GM18867 (cell line): ENCODE measurements around the gene TMEM53.
"Not testable (repeated sequence)": the region's sequence is repeated elsewhere in the genome, so short reads cannot be mapped to it uniquely, and the experiment has no call there.

ENCODE experiments used
- ATAC-seq: cut with Tn5 transposase; IDR thresholded peaks from one replicate; pipeline ENCODE4 v1.9.1; 2021; ENCODE audit warnings: mild to moderate bottlenecking, moderate library complexity; ENCODE audit not compliant: unreplicated experiment

Gene TMEM53

DNA sequence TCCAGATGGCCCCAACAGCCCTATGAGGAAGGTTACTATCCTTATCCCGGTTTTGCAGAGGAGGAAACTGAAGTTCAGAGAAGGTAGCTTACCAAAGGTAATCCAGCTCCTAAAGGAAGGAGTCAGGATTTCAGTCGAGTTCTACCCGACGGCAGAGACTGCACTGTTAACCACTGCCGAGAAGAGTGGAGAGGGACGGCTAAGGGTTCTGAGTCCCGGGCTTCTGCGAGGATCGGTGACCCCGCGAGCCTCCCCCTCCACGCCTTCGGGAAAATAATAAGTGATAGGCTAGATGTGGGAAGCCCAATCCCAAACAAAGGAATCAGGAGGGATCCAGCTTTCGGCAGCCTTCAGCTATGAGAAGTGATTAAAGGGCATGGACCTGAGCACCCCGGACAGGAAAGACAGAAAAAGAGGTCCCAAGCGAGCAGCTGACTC is 587 bp downstream of the TMEM53 start:
- peak; percentile 2 for ATAC-seq

DNA sequence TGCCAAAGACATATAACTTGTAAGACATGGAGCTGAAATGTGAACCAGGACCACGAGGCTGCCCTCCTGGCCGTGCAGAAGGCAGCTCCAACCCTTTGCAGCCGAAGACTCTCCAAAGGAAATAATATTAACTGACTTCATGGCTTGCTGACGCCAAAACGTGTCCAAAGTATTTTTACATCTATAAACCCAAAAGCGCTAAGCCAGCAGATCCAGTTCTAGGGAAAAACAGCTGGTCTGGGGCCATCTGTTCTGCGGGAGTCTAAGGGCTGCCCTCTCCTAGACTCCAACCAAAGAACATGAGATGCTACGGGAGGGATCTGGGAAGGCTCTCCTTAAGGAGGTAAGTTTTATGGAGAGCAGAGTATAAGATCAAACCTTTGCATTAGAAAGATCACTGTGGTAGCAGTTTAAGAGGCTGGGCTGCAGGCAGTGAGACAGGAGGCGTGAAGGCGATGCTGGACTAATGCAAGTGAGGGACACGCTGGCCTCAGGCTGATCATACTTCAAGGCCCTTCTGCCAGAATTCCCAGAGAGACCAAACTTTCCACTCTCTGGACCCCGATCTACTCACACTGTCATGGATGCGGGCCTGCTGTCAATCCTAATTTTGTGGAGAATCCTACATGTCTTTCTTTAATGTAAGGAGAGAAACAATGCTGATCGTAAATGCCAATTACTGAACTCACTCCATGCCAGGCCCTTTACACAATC is 1.2 kb downstream of the TMEM53 start:
- no peak for ATAC-seq

DNA sequence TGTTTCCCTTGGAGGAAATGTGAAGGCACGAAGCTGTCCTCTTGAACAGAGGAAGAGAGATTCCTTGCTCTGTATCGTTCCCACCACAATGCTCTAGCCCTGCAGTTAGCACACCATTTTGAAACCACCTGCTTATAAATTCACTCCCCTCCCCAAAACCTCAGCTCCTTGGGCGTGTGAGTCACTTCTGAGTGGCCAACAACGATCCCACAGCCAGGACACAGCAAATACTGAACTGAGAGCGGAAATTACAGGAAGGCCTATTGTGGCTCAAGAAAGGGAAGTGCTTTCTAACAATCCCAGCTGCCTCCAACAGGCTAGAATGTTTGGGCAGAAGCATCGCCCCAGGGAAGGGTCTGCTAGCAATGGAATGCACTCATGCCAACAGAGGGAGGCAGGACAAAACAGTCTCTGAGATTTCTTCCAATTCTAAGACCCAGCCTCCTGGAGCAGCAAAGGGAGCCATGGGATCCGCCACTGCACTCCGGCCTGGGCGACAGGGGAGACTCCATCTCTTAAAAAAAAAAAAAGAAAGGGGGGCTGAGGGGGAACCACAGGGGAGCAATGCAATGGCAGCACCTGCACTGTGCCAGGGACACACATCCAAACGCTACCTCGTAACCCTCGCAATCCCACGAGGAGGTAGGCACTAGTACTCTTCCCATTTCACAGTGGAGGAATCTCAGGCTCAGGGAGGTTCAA is 1.9 kb downstream of the TMEM53 start:
- ATAC-seq = no peak

DNA sequence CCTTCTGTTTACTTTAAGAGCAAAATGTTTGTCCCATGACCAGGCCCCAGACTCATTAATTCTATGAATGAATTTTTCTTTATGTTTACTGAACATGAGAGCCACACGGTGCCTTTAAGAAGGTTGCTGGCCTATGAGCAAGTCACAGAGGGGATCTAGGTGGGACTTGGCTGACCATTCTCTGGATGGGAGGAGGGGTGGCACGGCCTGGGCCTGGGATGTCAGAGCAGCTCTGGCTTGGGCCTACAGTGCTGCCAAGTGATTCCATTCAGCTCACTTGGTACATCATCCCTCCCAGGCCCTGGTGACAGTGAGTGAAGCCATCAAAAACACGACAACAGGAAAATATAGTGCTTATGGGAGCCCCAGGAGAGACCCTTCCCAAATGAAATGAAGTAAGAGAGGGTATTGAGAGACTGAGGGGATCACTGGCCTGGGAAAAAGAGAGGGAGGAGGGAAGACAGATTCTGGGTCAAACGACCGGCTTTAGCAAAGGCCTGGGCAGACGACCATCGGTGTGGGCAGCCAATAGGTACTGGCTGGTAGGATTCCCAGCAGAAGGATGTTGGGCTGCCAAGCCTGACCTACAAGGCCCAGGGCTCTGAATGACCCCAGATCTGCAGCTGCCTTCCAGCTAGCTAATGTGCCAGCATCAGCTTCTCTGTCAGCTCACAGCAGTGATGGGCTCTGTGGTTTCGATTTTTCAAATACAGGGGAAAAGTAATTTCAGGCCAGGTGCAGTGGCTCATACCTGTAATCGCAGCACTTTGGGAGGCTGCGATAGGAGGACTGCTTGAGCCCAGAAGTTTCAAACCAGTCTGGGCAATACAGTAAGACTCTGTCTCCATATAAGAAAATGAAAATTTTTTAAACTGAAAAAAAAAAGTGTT is 3.3 kb downstream of the TMEM53 start:
- ATAC-seq = no peak

DNA sequence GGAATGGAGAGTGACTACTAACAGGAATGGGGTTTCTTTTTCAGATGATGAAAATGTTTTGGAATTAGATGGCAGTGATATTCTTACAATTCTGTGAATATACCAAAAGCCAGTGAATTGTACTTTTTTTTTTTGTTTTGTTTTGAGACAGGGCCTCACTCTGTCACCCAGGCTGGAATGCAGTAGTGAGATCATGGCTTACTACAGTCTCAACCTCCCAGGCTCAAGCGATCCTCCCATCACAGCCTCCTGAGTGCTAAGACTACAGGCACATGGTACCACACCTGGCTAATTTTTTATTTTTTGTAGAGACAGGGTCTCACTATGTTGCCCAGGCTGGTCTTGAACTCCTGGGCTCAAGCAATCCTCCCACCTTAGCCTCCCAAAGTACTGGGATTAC is 7.6 kb downstream of the TMEM53 start:
- ATAC-seq = not testable (repeated sequence)

DNA sequence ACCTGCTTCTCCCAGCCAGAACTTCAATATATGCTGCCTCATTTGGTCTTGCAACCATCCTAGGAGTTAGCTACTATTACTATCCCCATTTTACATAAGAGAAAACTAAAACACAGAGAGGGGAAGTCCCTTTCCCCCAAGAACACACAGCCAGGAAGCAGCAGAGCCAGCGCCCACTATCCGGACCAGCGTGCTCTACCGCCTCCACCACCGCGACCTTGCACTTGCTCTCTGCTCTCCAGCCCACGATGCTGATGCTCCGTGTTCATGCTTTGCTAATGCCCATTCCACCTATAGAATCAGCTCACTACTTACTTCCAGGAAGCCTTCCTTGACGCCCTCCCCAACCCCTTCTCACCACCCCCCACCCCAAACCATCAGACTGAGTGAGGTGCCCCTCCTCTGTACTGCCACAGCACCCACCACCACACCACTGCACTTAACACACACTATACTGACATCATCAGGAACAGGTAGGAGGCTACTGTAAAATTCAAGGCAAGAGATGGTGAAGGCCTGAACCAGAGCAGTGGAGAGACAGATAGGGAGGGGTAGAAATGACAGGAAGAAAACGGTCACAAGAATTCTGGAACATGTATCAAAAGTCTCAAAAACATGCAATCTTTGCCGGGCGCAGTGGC is 9.4 kb downstream of the TMEM53 start:
- ATAC-seq = no peak

DNA sequence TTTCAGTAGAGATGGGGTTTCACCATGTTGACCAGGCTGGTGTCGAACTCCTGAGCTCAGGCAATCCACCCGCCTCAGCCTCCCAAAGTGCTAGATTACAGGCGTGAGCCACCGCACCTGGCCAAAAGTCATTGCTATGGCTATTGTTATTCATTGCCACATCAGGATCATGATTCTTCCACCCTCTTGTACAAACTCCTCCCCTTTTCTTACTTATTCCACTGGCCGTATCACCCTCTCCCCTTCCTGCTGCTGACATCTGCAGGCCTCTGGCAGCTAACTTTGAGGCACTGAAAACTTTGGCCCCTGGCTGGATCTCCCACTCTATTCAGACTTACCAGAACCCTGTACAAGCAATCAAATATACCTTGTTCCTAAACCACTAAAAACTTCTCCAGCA is 10.9 kb downstream of the TMEM53 start:
- no peak for ATAC-seq

DNA sequence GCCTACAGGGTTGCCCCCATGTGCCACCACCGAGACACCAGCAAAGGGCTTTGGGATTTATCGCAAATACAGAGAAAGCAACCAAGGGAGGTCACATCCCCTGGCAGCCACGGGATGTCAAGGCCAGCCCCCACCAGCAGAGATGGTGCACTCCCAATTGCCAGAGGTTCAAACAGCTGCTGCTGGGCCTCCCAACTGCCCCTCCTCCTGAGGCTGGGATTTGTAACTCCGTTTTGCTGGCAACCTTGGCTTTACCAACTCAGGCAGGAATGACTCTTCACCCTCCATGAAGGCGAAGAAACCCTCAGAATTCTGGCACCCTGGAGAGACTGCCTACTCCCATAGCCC is 11.6 kb downstream of the TMEM53 start:
- no peak for ATAC-seq

DNA sequence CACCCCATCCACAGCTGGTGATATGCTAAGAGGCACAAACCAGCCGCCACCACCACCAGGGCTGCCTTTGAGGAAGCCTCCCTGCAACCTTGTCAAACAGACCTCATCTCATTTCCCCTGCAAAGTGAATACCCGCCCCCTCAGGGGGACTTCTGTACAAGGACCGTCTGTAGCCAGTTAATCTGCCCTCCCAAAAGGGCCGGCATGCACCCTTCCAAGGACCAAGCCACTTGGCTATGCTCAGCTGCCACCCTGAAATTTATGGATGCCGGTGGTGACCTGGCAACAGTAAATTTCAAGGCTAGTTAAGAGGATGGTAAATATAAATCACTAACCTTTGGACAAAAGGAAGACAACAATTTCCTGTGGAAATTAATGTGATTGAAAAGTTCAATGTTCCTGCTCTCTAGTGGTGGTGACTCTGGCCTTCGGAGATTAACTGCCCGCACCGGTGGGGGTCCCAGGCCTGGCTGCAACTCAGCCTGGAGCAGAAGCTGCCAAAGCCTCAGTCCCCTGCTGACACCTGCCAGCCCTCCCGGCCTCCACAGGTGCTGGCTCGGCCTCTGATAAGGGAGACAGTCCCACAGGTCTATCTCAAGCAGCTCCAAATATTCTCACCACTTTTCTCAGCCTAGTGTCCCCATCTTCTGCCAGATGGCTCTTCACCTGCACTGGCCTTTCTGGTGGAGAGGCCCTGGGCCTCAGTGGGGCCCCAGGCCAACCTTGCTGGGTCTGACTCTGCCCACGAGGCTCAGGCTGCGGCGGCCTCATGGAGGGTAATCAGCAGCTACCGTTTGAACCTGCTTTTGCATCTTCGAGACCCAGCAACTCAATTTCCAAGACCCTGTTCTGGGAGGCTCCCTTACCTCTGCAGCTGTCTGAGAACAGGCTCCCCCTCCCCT is 12.2 kb downstream of the TMEM53 start:
- no peak for ATAC-seq

DNA sequence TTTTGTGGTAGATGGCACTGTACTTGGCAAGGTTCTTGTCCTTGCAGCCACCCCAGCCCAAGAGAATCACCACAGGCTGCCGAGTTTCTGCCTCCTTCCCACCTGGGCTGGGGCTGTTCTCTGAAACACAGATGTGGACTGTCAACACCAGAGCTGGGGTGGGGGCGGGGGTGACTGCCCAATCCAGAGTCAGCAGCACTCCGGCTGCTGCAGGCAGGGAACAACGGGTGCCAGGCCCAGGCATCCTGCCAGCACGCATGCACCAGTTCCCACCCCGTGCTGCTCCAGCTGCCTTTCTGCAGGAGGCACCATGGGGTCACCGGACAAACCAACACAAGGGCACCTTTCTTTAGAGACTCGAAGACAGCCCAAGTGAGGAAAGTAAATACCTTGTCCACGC is 14.1 kb downstream of the TMEM53 start:
- no peak for ATAC-seq

DNA sequence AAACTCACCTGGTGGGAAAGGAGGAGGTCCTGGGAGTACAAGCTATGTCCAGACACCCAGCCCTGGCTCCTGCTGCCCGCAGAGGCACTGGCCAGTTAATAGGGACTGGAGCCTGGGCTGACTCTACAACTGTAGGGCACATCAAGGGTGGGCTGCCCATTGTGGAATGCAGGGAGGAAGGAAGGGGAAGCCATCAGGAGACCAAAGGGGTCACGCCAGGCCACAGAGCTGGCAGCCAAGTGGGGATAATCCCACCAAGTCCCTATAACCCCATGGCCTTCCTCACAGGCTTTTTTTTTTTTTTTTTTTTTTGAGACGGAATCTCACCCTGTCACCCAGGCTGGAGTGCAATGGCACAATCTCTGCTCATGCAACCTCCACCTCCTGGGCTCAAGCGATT is 14.7 kb downstream of the TMEM53 start:
- ATAC-seq = no peak

DNA sequence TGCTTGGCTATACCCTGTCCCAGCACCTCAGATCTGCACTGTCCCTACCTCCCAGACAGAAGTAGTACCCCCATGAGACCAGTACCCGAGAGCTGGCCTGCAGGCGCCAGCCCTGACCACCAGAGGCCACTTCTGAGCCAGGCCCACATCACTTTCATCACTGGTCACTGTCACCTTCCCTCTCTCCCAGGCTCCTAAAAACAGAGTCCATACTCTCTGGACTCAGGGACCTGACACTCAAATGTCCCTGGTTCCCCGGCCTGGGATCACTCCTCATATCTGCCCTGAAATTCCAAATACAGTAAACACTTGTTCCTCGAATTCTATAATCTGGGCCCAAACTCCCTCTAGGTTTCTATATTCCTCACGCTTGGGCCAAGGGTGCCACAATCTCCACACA is 18.7 kb downstream of the TMEM53 start:
- no peak for ATAC-seq

DNA sequence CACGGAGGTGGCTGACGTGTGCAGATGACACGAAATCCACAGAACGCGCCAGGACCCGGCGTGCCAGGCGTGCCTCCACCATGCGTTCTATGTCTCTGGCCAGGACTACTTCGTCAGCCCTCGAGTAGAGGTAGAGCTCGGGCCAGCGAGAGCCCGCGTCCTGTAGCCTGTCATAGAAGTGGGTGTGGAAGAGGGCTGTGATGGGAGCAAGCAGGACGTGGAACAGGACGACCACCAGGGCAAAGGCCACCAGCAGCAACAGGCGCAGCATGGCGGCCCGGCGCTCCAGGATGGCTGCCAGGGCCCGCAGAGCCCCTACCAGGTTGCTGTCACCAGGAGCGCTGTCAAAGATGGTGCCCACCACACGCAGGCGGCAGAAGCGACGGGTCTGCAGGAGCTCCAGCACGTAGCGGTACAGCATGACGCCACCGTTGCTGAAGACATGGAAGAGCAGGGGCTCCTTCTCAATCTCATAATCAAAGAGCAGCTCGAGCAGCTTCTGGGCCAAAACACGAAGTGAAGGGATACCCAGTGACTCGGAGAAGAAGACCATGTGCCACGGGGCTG is 19.6 kb downstream of the TMEM53 start:
- ATAC-seq = no peak

DNA sequence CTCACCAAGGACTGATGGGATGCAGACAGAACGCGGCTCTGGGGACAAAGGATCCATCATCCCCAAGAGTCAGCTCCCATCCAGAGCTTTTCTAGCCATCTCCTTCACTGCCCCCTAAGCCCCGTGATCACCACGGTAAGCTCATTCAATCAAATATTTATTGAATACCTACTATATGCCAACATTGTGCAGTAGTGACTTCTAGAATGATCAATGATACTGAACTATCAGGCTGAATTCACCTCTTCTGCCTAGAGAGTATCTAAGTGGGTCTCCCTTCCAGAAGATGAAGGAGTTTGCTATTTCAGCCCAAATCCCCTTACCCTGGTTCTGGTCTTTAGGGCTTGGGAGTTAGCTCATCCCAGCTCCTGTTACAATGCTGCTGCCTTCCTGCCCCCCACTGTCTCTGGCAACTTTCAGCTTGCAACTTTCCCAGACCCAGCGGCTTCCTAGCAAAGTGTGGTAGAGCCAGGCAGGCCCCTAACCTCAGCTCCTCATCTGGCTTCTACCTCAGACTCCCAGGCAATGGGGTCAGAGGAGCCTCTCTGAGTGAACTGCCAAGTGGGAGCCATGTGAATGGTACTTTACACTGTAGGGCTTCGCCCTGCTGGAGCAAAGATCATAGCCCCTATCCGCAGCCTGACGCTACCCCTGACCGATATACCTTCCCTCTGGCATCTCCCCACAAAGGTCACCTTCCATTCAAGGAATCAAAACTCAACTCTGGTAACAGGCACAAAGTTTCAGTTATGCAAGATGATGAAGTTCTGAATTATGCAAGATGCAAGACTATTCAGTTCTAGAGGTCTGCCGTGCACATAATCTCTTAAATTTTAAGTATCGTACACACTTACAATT is 20.9 kb downstream of the TMEM53 start:
- ATAC-seq = no peak

DNA sequence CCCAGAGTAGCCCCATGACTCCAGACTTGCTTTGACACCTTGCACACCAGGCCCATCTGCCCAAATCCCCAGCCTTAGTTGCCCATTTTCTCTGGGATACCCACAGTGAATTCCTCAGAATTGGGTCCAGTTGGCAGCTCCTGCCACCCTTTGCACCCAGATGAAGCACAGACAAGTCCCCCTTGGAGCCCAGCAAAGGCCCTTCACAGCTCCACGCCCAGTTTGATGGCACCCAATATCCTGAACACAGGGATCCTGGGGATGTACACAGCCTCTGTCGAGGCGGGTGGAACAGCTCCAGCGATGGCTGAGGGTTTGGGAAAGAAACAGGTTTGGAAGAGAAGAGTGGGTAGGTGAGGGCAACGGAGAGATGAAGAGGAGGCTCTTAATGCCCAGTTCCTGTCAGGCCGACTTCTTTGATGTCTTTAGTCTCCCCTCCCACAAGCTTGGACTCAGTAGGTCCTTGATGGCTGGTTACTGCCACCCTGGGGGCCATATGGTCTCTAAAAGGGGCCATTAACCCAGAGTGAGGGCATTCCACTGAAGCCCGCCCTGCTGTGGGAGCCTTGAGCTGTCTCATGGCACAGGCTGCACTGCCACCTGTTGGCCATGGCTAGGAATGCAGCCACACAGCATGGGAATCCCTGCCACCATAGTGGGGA is 21.7 kb downstream of the TMEM53 start:
- ATAC-seq = peak; percentile 63

DNA sequence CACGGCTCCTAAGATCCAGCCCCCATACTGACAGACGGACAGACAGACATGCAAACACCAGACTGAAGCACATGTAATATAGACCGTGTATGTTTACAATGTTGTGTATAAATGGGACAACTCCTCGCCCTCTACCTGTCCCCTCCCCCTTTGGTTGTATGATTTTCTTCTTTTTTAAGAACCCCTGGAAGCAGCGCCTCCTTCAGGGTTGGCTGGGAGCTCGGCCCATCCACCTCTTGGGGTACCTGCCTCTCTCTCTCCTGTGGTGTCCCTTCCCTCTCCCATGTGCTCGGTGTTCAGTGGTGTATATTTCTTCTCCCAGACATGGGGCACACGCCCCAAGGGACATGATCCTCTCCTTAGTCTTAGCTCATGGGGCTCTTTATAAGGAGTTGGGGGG is 23.2 kb downstream of the TMEM53 start:
- no peak for ATAC-seq

DNA sequence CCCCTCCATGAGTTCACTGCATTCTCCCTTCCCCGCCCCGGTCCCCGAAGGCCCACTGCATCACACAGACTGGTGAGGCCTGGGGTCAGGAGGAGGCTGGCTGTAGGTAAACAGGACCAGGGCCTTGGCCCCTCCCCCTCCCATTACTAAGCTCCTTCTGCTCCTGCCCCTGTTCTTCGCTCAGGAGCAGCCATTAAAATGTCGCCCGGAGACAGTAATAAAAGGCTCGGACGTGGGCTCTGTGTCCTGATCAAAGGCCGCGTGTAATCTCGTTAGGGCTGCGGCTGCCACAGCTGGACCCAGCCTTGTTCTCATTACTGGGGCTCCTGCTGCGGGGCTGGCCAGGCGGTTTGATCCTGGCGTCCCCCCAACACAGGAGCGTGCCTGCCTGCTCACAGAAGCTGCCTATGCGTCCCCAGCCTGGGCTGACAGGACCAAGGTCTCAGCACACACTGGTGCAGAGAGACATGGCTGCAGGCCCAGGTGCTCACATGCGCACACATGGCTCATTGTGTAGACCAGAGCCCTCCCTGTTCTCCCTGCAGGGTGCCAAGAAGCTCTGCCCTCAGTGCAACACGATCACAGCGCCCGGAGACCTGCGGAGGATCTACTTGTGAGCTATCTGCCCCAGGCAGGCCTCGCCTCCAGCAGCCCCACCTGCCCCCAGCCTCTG is 24.0 kb downstream of the TMEM53 start:
- ATAC-seq = no peak

DNA sequence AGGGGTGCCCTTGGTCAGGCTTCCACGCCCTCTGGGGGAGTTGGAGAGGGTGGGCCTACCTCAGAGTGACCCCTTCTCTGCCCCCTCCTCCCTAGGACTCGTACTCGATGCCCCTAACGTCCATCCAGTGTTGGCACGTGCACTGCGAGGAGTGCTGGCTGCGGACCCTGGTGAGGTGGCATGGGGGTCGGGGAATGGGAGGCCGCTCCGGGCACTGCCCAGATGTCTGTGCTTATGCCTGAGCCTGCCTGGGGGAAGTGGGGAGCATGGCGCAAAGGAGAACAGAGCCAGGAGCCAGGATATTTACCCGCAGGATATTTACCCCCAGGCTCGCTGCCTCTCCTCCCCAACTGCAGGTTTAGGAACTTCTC is 24.5 kb downstream of the TMEM53 start:
- no peak for ATAC-seq
